ENCODE results near the gene SYNDIG1. TPM values are rescaled to one million over a fixed set of nuclear protein-coding genes. Genes with fewer than 3 reads are reported as not detected.

The SYNDIG1 gene
- total RNA-seq, 4 donors from 2014 or later: not detected

DNA sequence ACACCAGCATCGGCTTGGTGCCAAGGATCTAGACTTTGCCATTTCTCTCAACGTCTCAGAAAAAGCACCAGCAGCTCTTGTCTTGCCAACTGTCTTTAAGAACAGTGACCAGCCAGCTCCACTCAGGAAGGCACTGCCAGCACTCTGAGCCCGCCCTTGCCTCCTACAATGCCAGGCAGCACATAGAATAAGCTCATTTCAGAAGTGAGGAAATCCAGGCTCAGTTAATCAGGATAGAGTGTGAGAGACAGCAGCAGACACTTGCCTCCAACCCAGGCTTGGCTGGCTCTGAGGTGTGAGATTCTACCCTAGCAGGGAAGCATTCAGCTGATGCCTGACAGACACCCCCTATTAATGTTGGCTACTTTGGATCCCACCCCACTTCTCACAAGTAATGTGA, 4.3 kb upstream of the SYNDIG1 start:
- TF ChIP-seq POLR2A (IDR thresholded peaks at IDR 0.05): no peak
- TF ChIP-seq, protein P1, sequence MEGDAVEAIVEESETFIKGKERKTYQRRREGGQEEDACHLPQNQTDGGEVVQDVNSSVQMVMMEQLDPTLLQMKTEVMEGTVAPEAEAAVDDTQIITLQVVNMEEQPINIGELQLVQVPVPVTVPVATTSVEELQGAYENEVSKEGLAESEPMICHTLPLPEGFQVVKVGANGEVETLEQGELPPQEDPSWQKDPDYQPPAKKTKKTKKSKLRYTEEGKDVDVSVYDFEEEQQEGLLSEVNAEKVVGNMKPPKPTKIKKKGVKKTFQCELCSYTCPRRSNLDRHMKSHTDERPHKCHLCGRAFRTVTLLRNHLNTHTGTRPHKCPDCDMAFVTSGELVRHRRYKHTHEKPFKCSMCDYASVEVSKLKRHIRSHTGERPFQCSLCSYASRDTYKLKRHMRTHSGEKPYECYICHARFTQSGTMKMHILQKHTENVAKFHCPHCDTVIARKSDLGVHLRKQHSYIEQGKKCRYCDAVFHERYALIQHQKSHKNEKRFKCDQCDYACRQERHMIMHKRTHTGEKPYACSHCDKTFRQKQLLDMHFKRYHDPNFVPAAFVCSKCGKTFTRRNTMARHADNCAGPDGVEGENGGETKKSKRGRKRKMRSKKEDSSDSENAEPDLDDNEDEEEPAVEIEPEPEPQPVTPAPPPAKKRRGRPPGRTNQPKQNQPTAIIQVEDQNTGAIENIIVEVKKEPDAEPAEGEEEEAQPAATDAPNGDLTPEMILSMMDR (IDR thresholded peaks at IDR 0.05): no peak
- H3K4me1 ChIP-seq: peaks cover 4 to 15% (median 9%) of the 10 kb centered on the region in 3 donors
- 83% methylated on average over 1 of the region's 3 CpGs; no CpG with 5 or more reads in 1 of the 2 donors for WGBS, 2 donors
- no peak for DNase-seq
- H3K4me3 ChIP-seq: no peak overlapping the region
- intact Hi-C loops (cut with DNase I): no loop called here
- peaks cover 0 to 58% (median 7%) of the 10 kb centered on the region in 4 donors for H3K27me3 ChIP-seq
- no peak overlapping the region for H3K27ac ChIP-seq
- H3K9me3 ChIP-seq: no peaks in the 10 kb centered on the region
- no peaks in the 10 kb centered on the region for H3K36me3 ChIP-seq

DNA sequence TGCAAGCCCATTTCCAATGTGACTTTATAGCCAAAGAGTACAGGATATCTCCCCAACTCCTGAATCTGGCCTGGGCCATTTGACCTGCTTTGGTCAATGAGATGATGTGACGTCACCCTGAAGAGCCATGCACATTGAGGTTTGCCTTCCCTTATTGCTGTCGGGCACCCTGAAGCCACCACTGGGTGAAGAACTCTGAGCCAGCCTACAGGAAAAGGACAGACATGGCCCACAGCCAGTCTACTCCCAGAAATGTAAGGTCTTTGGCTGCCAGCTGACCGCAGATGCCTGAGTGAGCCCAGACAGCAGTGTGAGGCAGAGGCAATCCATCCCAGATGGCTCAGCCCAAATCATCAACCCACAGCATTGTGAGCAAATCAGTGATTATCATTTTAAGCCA, 3.7 kb upstream of the SYNDIG1 start:
- intact Hi-C loops (cut with DNase I): no loop called here
- WGBS, 2 donors: 54 to 76% methylated on average over 3 of the region's 3 CpGs
- no peak for DNase-seq
- Histone ChIP-seq H3K9me3 (no peaks in the 10 kb centered on the region), H3K27me3 (peaks cover 4 to 63% (median 12%) of the 10 kb centered on the region in 4 donors), H3K4me1 (peaks cover 9 to 21% (median 15%) of the 10 kb centered on the region in 3 donors), H3K36me3 (no peaks in the 10 kb centered on the region), H3K27ac (no peak overlapping the region), H3K4me3 (no peak overlapping the region)
- TF ChIP-seq, protein P1 (IDR thresholded peaks at IDR 0.05): no peak
- TF ChIP-seq POLR2A (IDR thresholded peaks at IDR 0.05): no peak

DNA sequence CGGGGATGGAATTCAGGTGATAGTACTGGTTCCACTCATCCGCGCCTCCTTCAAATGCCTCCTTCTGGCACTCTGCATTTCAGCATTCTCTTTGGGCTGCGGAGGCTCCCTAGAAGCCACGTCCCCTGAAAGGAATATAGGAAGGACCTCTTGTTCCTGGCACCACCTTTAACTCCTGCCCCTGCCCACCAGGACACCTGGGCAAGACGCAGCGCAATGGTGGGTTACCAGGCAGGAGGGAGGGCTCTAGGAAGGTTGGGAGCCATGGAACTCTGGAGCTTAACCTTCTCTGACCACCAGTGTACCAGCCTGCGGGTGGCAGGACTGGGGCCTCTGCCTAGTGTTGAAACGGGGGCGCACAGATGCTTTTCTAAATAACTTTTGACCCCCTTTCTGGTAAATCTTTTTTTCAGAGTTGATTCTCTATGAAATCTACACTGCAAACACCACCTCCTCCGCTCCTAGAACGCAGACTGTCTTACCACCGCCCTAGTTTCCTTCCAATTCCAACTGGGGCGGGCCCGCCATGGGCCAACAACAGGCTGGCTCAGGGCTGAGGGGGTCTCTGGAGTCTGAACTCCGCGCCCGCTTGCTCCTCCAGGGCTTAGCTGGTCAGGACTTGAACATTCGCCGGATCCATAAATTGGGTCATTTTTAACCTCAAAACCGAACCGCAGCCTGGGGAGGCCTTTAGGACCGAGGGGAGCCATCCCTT, 871 bp upstream of the SYNDIG1 start:
- no peak for TF ChIP-seq POLR2A (IDR thresholded peaks at IDR 0.05)
- TF ChIP-seq, protein P1 (IDR thresholded peaks at IDR 0.05): no peak
- peaks cover 15 to 27% (median 17%) of the 10 kb centered on the region in 3 donors for H3K4me1 ChIP-seq
- peaks cover 14 to 92% (median 14%) of the 10 kb centered on the region in 4 donors for H3K27me3 ChIP-seq
- no peaks in the 10 kb centered on the region for H3K36me3 ChIP-seq
- WGBS, 2 donors: 48 to 59% methylated on average over 17 of the region's 23 CpGs
- DNase-seq: no peak
- peak overlapping the region in 3 of 4 donors; percentile 23 to 66 (median 46) for H3K4me3 ChIP-seq
- no peaks in the 10 kb centered on the region for H3K9me3 ChIP-seq
- intact Hi-C loops (cut with DNase I): no loop called here
- H3K27ac ChIP-seq: no peak overlapping the region

DNA sequence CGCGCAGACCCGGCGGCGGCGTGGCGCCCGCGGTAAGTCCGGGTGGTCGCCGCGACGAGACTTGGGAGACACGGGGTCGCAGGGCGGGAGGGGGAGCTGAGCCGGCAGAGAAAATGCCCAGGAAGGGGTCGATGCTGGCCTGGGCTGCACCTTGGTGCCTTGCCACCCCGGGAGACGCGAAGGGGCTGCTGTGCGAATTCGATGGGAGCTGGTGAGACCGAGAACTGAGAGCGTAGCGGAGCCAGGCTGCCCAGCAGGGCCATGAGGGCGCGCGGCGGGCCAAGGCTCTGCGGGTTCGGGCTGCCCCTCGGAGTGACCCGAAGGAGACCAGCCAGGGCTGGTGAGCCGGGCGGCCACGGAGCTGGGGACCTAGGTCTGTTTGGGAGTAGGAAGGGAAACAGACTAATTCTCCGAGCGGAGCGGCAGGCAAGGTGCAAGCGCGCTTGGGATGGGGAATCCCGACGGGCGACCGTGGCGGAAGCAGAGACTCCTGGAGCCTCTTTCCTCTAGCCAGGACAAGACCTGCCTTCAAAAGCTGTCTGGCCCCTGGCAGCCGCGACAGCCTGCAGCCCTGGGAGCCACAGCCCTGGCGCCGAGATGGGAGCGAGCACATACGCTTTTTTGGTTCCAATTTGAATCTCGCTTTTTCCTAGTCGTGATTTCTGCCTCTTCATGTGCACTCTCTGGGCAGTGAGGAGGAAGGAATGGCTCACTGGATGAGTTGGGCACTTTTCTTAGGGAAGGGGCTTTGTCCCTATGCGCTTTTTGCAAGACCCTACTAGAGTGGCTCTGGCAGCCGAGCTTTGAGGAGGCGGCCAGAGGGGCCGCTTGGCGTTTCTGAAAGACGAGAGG, 691 bp downstream of the SYNDIG1 start:
- DNase-seq: no peak
- Histone ChIP-seq H3K9me3 (no peaks in the 10 kb centered on the region), H3K27me3 (peaks cover 14 to 91% (median 14%) of the 10 kb centered on the region in 4 donors), H3K4me3 (peak overlapping the region; percentile 8 to 66 (median 34)), H3K4me1 (peaks cover 15 to 27% (median 17%) of the 10 kb centered on the region in 3 donors), H3K27ac (no peak overlapping the region), H3K36me3 (no peaks in the 10 kb centered on the region)
- TF ChIP-seq, protein P1 (IDR thresholded peaks at IDR 0.05): no peak
- TF ChIP-seq POLR2A (IDR thresholded peaks at IDR 0.05): no peak
- intact Hi-C loops (cut with DNase I): no loop called here
- WGBS, 2 donors: 3 to 6% methylated on average over 6 to 8 of the region's 62 CpGs
